HG02642 (cell line): Measurements from ENCODE around the gene ALDH6A1.
"Not testable (repeated sequence)": the region's sequence is repeated elsewhere in the genome, so short reads cannot be mapped to it uniquely, and the experiment has no call there.

ENCODE experiments used
- ATAC-seq: cut with Tn5 transposase; IDR thresholded peaks from one replicate; pipeline ENCODE4 v1.9.1; 2021; ENCODE audit warnings: mild to moderate bottlenecking; ENCODE audit not compliant: unreplicated experiment, poor library complexity

Gene ALDH6A1

GRCh38 chr14:74084277-74085046 lies at the start of gene ALDH6A1, which contains the start of gene LIN52:
Gene ALDH6A1, minus strand, starts transcription at chr14:74084453. Its CDS starts 59 bp downstream, at chr14:74084394.
Gene LIN52, plus strand, starts transcription at chr14:74084956. Its CDS starts 19 bp downstream, at chr14:74084975.
- ATAC-seq, result peak; percentile 94

GRCh38 chr14:74127634-74128033 lies 43.4 kb upstream of the ALDH6A1 start:
- ATAC-seq, result no peak

- no peak for ATAC-seq
Measured at GRCh38 chr14:74126315-74127013, 42.2 kb upstream of the ALDH6A1 start.

- ATAC-seq, result not testable (repeated sequence)
Measured at GRCh38 chr14:74125487-74125886, 41.2 kb upstream of the ALDH6A1 start.

- not testable (repeated sequence) for ATAC-seq
Measured at GRCh38 chr14:74111395-74112216, 27.4 kb upstream of the ALDH6A1 start.

- ATAC-seq, result no peak
Measured at GRCh38 chr14:74109369-74109768, 25.1 kb upstream of the ALDH6A1 start.

GRCh38 chr14:74105381-74105780 lies 21.1 kb upstream of the ALDH6A1 start:
- no peak for ATAC-seq

GRCh38 chr14:74089251-74090020 lies 5.2 kb upstream of the ALDH6A1 start:
- no peak for ATAC-seq

- ATAC-seq, result no peak
Measured at GRCh38 chr14:74085828-74086227, 1.6 kb upstream of the ALDH6A1 start.

- ATAC-seq, result peak; percentile 4
Measured at GRCh38 chr14:74085047-74085637, 889 bp upstream of the ALDH6A1 start.

GRCh38 chr14:74083784-74084276 lies 423 bp downstream of the ALDH6A1 start:
- no peak for ATAC-seq

GRCh38 chr14:74083161-74083560 lies 1.1 kb downstream of the ALDH6A1 start:
- ATAC-seq, result no peak

- ATAC-seq, result no peak
Measured at GRCh38 chr14:74081491-74081890, 2.8 kb downstream of the ALDH6A1 start.

- ATAC-seq, result no peak
Measured at GRCh38 chr14:74080820-74081460, 3.3 kb downstream of the ALDH6A1 start.

GRCh38 chr14:74077401-74077800 lies 6.9 kb downstream of the ALDH6A1 start:
- no peak for ATAC-seq

- ATAC-seq, result no peak
Measured at GRCh38 chr14:74065746-74066575, 18.3 kb downstream of the ALDH6A1 start.

GRCh38 chr14:74064883-74065282 lies 19.4 kb downstream of the ALDH6A1 start:
- no peak for ATAC-seq

GRCh38 chr14:74064426-74064825 lies 19.8 kb downstream of the ALDH6A1 start:
- no peak for ATAC-seq
